GM12878 (cell line): ENCODE data around the gene MAD1L1.

Experiments used
- BRCA1 ChIP-seq: IDR thresholded peaks from 2 replicates; pipeline ENCODE4 v1.6.1; 2011; ENCODE audit warnings: low read depth, low read length, improper control_type of control experiment
- TF ChIP-seq, protein P1 (sequence below): IDR thresholded peaks from 2 replicates; pipeline ENCODE4 v1.6.1; 2012; ENCODE audit warnings: mild to moderate bottlenecking, low read depth, low read length

DNA sequence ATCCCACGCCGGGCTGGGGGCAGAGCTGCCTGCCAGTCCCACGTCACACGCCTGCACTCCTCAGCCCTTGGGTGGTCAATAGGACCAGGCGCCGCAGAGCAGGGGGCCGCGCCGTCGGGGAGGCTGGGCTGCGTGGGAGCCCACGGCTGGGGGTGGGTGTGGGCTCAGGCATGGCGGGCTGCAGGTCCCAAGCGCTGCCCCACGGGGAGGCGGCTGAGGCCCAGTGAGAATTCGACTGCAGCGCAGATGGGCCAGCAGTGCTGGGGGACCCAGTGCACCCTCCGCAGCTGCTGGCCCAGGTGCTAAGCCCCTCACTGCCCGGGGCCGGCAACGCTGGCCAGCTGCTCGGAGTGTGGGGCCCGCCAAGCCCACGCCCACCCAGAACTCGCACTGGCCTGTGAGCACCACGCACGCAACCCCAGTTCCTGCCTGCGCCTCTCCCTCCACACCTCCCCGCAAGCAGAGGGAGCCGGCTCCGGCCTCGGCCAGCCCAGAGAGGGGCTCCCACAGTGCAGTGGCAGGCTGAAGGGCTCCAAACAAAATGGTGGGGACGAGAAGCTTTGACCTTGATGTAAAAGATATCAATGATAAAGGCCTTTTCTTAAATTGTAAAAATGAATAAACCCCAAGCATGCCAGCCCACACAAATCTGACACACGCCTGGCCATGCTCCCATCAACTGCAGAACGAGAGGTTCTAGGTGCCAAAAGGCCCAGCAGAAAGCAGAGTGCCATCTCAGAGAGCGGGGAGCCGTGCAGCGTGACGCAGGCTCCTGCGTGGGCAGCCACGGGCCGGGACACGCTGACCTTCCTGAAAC lies 255.5 kb downstream of the MAD1L1 start:
- TF ChIP-seq, protein P1, sequence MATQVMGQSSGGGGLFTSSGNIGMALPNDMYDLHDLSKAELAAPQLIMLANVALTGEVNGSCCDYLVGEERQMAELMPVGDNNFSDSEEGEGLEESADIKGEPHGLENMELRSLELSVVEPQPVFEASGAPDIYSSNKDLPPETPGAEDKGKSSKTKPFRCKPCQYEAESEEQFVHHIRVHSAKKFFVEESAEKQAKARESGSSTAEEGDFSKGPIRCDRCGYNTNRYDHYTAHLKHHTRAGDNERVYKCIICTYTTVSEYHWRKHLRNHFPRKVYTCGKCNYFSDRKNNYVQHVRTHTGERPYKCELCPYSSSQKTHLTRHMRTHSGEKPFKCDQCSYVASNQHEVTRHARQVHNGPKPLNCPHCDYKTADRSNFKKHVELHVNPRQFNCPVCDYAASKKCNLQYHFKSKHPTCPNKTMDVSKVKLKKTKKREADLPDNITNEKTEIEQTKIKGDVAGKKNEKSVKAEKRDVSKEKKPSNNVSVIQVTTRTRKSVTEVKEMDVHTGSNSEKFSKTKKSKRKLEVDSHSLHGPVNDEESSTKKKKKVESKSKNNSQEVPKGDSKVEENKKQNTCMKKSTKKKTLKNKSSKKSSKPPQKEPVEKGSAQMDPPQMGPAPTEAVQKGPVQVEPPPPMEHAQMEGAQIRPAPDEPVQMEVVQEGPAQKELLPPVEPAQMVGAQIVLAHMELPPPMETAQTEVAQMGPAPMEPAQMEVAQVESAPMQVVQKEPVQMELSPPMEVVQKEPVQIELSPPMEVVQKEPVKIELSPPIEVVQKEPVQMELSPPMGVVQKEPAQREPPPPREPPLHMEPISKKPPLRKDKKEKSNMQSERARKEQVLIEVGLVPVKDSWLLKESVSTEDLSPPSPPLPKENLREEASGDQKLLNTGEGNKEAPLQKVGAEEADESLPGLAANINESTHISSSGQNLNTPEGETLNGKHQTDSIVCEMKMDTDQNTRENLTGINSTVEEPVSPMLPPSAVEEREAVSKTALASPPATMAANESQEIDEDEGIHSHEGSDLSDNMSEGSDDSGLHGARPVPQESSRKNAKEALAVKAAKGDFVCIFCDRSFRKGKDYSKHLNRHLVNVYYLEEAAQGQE, result no peak
- no peak for TF ChIP-seq BRCA1
